ENCODE results near the gene RTRAF.

RTRAF gene

DNA sequence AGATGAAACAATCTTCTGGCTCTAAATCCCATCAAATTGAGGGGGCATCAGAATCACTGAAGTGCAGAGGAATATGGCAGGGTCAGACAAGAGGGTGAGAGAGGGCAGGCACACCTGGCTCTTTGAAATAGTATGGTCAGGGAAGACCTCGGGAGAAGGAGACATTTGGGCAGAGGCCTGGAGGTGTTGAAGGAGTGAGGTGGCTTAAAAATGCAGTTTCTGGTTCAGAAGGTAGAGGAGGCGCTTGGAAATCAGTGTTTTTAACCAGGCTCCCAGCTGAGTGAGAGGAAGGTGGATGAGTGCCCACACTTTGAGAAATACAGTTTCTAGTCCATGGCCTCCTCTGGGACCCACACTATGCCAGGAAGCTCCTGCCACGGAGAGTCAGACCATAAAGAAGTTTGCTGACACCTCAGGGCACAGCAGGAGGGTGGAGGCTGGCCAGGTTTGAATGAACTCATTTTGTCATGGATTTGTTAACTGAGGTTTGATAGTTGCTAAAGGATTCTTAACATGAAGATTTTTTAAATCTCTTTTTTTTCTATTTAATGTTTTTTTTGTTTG, 59.4 kb downstream of the RTRAF start:
- no peak overlapping the region for H3K4me2 ChIP-seq (ENCODE audit: low read length)

DNA sequence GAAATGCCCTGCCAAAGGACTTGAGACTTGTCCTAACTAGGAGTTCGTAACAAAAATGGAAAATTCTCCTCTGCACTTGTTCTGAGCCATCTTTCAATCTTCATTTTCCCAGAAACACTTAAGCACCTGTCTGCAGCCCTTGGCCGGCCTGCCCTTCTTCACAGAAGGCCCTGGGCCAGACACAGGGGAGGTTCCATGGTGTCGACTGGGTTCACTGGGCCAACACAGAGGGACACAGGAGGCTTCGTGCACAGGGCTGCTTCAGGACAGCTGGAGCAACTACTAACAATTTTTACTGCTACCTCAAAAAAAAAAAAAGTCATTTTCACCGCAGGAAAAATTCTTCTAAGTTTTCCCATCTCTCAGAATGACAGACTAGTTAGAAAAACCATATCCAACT, 59.9 kb downstream of the RTRAF start:
- Histone ChIP-seq H4K20me1 (ENCODE audit: insufficient read depth, low read length) (no peaks in the 10 kb centered on the region), H3K9ac (ENCODE audit: low read length) (no peak overlapping the region), H3K4me2 (ENCODE audit: low read length) (no peak overlapping the region), H3K4me3 (ENCODE audit: low read length) (no peak overlapping the region), H3K27me3 (ENCODE audit: low read depth, low read length) (peaks cover 21% of the 10 kb centered on the region), H3K4me1 (ENCODE audit: low read length) (no peaks in the 10 kb centered on the region), H3K36me3 (replicated peaks; ENCODE audit: low read depth, low read length) (no peaks in the 10 kb centered on the region), H3K79me2 (ENCODE audit: low read length) (no peaks in the 10 kb centered on the region), H3K9me3 (ENCODE audit: insufficient read depth, low read length) (no peaks in the 10 kb centered on the region), H3K27ac (ENCODE audit: low read length) (no peak overlapping the region), H2AFZ (ENCODE audit: low read depth, low read length) (no peak overlapping the region)
- TF ChIP-seq, protein P1, sequence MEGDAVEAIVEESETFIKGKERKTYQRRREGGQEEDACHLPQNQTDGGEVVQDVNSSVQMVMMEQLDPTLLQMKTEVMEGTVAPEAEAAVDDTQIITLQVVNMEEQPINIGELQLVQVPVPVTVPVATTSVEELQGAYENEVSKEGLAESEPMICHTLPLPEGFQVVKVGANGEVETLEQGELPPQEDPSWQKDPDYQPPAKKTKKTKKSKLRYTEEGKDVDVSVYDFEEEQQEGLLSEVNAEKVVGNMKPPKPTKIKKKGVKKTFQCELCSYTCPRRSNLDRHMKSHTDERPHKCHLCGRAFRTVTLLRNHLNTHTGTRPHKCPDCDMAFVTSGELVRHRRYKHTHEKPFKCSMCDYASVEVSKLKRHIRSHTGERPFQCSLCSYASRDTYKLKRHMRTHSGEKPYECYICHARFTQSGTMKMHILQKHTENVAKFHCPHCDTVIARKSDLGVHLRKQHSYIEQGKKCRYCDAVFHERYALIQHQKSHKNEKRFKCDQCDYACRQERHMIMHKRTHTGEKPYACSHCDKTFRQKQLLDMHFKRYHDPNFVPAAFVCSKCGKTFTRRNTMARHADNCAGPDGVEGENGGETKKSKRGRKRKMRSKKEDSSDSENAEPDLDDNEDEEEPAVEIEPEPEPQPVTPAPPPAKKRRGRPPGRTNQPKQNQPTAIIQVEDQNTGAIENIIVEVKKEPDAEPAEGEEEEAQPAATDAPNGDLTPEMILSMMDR (IDR thresholded peaks at IDR 0.05; ENCODE audit: low read depth, low read length) = no peak
- TF ChIP-seq EZH2phosphoT487 (IDR thresholded peaks at IDR 0.05; ENCODE audit: low read depth) = no peak

More for the DNA sequence above, 59.4 kb downstream of the RTRAF start:
- Histone ChIP-seq H3K79me2 (ENCODE audit: low read length) (no peaks in the 10 kb centered on the region), H3K4me3 (ENCODE audit: low read length) (no peak overlapping the region), H2AFZ (ENCODE audit: low read depth, low read length) (no peak overlapping the region), H3K36me3 (replicated peaks; ENCODE audit: low read depth, low read length) (no peaks in the 10 kb centered on the region), H4K20me1 (ENCODE audit: insufficient read depth, low read length) (no peaks in the 10 kb centered on the region), H3K27me3 (ENCODE audit: low read depth, low read length) (peaks cover 17% of the 10 kb centered on the region), H3K27ac (ENCODE audit: low read length) (no peak overlapping the region), H3K9me3 (ENCODE audit: insufficient read depth, low read length) (no peaks in the 10 kb centered on the region), H3K4me1 (ENCODE audit: low read length) (0 out of 2 replicates have a peak, but pooled peaks cover 2% of the 10 kb centered on the region), H3K9ac (ENCODE audit: low read length) (no peak overlapping the region)
- TF ChIP-seq EZH2phosphoT487 (IDR thresholded peaks at IDR 0.05; ENCODE audit: low read depth) = no peak
- TF ChIP-seq, protein P1 (IDR thresholded peaks at IDR 0.05; ENCODE audit: low read depth, low read length) = no peak

DNA sequence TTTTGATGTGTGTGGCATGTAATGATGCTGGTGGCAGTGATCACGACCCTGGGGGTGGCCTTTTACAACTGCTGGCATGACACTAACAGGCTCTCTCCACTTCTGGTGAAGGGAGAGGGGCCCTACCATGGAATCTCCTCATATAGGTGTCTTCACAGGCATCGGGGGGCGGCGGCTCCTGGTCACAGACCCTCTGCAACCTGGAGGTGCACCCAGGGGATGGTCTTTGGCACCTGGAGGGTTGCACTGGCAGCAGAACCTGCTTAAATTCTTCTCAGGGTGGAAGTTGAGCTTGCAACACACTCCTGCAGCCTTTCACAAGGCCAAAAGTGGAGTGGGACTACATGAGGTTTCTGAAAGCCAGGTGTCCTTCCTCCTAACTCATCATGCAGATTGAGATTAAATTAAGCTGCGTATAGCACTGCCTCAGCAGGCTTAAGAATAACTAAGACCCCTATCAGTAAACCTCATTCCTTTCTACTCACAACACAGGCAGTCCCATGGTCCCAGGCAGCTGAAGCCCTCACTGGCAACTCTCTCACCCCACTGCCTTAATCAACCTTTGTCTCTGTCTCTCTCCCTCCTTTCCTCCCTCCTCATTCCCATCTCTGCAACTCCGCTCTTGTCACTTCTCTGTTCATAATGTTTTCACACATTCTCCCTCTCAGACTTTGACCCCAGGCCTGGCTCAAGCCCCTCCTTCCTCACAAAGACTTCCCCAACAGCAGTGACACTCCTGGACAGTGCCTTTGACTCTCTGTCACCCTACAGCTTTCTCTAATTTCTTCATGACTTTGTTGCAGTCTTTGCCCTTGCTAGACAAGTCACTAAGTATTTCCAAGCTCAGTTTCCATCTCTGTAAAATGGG, 60.6 kb downstream of the RTRAF start:
- no peak overlapping the region for H3K4me2 ChIP-seq (ENCODE audit: low read length)

DNA sequence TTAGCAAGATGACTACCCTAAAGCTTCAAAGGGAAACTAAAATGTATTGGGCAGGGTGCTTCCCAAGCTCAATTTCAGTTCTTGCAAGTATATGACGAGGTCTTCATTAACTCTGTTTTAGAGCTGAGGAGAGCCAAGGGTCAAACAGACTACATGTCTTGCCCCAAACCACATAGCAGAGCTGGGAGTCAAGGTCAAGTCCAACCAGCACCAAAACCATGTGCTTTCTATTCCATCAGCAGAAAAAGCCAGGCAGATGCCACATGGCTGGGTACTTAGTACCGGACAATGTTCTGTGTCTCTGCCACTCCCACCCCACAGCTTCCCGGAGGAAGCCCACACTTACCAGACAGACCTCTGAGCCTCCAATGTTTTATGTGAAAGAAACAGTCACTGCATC, 61.9 kb downstream of the RTRAF start:
- no peak for TF ChIP-seq EZH2phosphoT487 (IDR thresholded peaks at IDR 0.05; ENCODE audit: low read depth)
- TF ChIP-seq, protein P1 (IDR thresholded peaks at IDR 0.05; ENCODE audit: low read depth, low read length) = no peak
- Histone ChIP-seq H3K9ac (ENCODE audit: low read length) (no peak overlapping the region), H3K27me3 (ENCODE audit: low read depth, low read length) (peaks cover 34% of the 10 kb centered on the region), H3K36me3 (replicated peaks; ENCODE audit: low read depth, low read length) (no peaks in the 10 kb centered on the region), H3K27ac (ENCODE audit: low read length) (no peak overlapping the region), H3K4me2 (ENCODE audit: low read length) (no peak overlapping the region), H3K4me1 (ENCODE audit: low read length) (no peaks in the 10 kb centered on the region), H3K9me3 (ENCODE audit: insufficient read depth, low read length) (no peaks in the 10 kb centered on the region), H3K4me3 (ENCODE audit: low read length) (no peak overlapping the region), H3K79me2 (ENCODE audit: low read length) (no peaks in the 10 kb centered on the region), H2AFZ (ENCODE audit: low read depth, low read length) (no peak overlapping the region), H4K20me1 (ENCODE audit: insufficient read depth, low read length) (no peaks in the 10 kb centered on the region)

More for the DNA sequence above, 60.6 kb downstream of the RTRAF start:
- no peaks in the 10 kb centered on the region for H3K36me3 ChIP-seq (replicated peaks; ENCODE audit: low read depth, low read length)
- H3K79me2 ChIP-seq (ENCODE audit: low read length) = no peaks in the 10 kb centered on the region
- no peak overlapping the region for H3K4me3 ChIP-seq (ENCODE audit: low read length)
- H3K9ac ChIP-seq (ENCODE audit: low read length) = no peak overlapping the region
- no peak for TF ChIP-seq EZH2phosphoT487 (IDR thresholded peaks at IDR 0.05; ENCODE audit: low read depth)
- TF ChIP-seq, protein P1 (IDR thresholded peaks at IDR 0.05; ENCODE audit: low read depth, low read length) = no peak
- no peak overlapping the region for H2AFZ ChIP-seq (ENCODE audit: low read depth, low read length)
- H3K4me1 ChIP-seq (ENCODE audit: low read length) = no peaks in the 10 kb centered on the region
- H3K9me3 ChIP-seq (ENCODE audit: insufficient read depth, low read length) = no peaks in the 10 kb centered on the region
- no peaks in the 10 kb centered on the region for H4K20me1 ChIP-seq (ENCODE audit: insufficient read depth, low read length)
- peaks cover 25% of the 10 kb centered on the region for H3K27me3 ChIP-seq (ENCODE audit: low read depth, low read length)
- H3K27ac ChIP-seq (ENCODE audit: low read length) = no peak overlapping the region

Measured in OCI-LY3 (cell line).